K562 (cell line): Measurements from ENCODE around the gene PLA2G2E. TPM values are rescaled to one million over a fixed set of nuclear protein-coding genes. Genes with fewer than 3 reads are reported as not detected.

ENCODE experiments used
- ARID2 ChIP-seq: fragments of 450-650 bp; IDR thresholded peaks from 2 replicates; pipeline ENCODE4 v1.6.1; 2017; ENCODE audit warnings: antibody characterized with exemption, mild to moderate bottlenecking
- CC2D1A ChIP-seq: fragments of 450-650 bp; IDR thresholded peaks from 2 replicates; pipeline ENCODE4 v1.6.1; 2017; ENCODE audit warnings: mild to moderate bottlenecking
- COPS2 ChIP-seq: fragments of 450-650 bp; conservative IDR thresholded peaks from 2 replicates; pipeline ENCODE4 v1.6.1; 2016; ENCODE audit warnings: mild to moderate bottlenecking, moderate library complexity
- EGR1 ChIP-seq: fragments of 450-650 bp; conservative IDR thresholded peaks from 2 replicates; pipeline ENCODE4 v1.6.1; 2017; ENCODE audit warnings: mild to moderate bottlenecking
- KLF1 ChIP-seq: fragments of 450-650 bp; IDR thresholded peaks from 2 replicates; pipeline ENCODE4 v1.6.1; 2016; ENCODE audit warnings: missing genetic modification characterization, missing compliant biosample characterization
- KLF16 ChIP-seq: IDR thresholded peaks from 2 replicates; pipeline ENCODE4 v1.6.1; 2016; ENCODE audit warnings: antibody characterized with exemption
- MAFF ChIP-seq: IDR thresholded peaks from 2 replicates; pipeline ENCODE4 v1.6.1; 2012; ENCODE audit warnings: low read length, improper control_type of control experiment
- RB1 ChIP-seq: fragments of 450-650 bp; IDR thresholded peaks from 2 replicates; pipeline ENCODE4 v1.6.1; 2017; ENCODE audit warnings: low read depth, mild to moderate bottlenecking
- RBM34 ChIP-seq: fragments of 200-400 bp; formaldehyde crosslinking; IDR thresholded peaks from 2 replicates; pipeline ENCODE4 v1.6.1; 2018; ENCODE audit warnings: low read length, borderline replicate concordance; ENCODE audit not compliant: insufficient read depth
- SMAD3 ChIP-seq: fragments of 450-650 bp; formaldehyde crosslinking; conservative IDR thresholded peaks from 2 replicates; pipeline ENCODE4 v1.4.0; 2020; ENCODE audit warnings: mild to moderate bottlenecking
- SMC3 ChIP-seq: conservative IDR thresholded peaks from 2 replicates; pipeline ENCODE4 v1.6.1; 2011; ENCODE audit warnings: low read depth, low read length, improper control_type of control experiment; ENCODE audit not compliant: insufficient read depth
- STAG1 ChIP-seq: sonication (generic); formaldehyde crosslinking; IDR thresholded peaks from 2 replicates; pipeline ENCODE4 v1.5.0; 2020; ENCODE audit warnings: missing genetic modification reagents, borderline replicate concordance
- XRCC5 ChIP-seq: fragments of 200-400 bp; formaldehyde crosslinking; IDR thresholded peaks from 2 replicates; pipeline ENCODE4 v1.6.1; 2017; ENCODE audit warnings: low read depth, mild to moderate bottlenecking, low read length
- YY1 ChIP-seq, 3 experiments: IDR thresholded peaks; 2 replicates each; pipeline ENCODE4 v1.6.1; 2011; ENCODE audit warnings: low read length in 2 of 3, mild to moderate bottlenecking in 2 of 3, moderate library complexity in 2 of 3, borderline replicate concordance in 1 of 3, control low read depth in 1 of 3, low read depth in 1 of 3; ENCODE audit not compliant: insufficient read depth in 3 of 3, insufficient replicate concordance in 2 of 3, control insufficient read depth in 1 of 3, insufficient read length in 1 of 3; ENCODE audit errors: extremely low read depth in 1 of 3
- ZC3H11A ChIP-seq: IDR thresholded peaks from 2 replicates; pipeline ENCODE4 v1.6.1; 2012; ENCODE audit warnings: low read depth, low read length, improper control_type of control experiment
- ZNF384 ChIP-seq: IDR thresholded peaks from 2 replicates; pipeline ENCODE4 v1.6.1; 2012; ENCODE audit warnings: low read depth, low read length, improper control_type of control experiment
- ZNF589 ChIP-seq: fragments of 200-800 bp; sonication (Bioruptor generic); IDR thresholded peaks from 2 replicates; pipeline ENCODE4 v1.6.1; 2016; ENCODE audit warnings: low read depth, missing genetic modification characterization, missing compliant biosample characterization
- polyA plus RNA-seq, 8 experiments: library from polyadenylated mRNA; depleted of rRNA in 4 of 8; stranded (reverse) in 5 of 8; unstranded in 3 of 8; fragments of >200 nt; fragmentation: Nextera tagmentation in 2 of 8; fragmentation: Illumina TruSeq in 1 of 8; extraction: Ambion mirVana in 2 of 8; extraction: Trizol in 1 of 8; gene quantifications; 2 replicates each; pipeline versions ENCODE4 v1.2.1 to v1.2.3, GENCODE V29; 2011 to 2014; ENCODE audit warnings: inconsistent platforms in 1 of 8, missing spikeins in 1 of 8
- total RNA-seq, 7 experiments: library from RNA; depleted of rRNA in 6 of 7; stranded (reverse); fragments of >200 nt in 6 of 7; fragmentation: Illumina TruSeq in 2 of 7; extraction: Trizol in 2 of 7; gene quantifications; 2 replicates each; pipeline versions ENCODE4 v1.2.1 to v1.2.3, GENCODE V29; 2011 to 2021; ENCODE audit warnings: low replicate concordance in 1 of 7
- TF ChIP-seq, protein P1 (sequence below): IDR thresholded peaks from 2 replicates; pipeline ENCODE4 v1.6.1; 2016; ENCODE audit warnings: missing genetic modification characterization, missing compliant biosample characterization
- TF ChIP-seq, protein P2 (sequence below): fragments of 450-650 bp; formaldehyde crosslinking; IDR thresholded peaks from 2 replicates; pipeline ENCODE4 v1.4.0; 2020; ENCODE audit warnings: mild to moderate bottlenecking, moderate library complexity
- TF ChIP-seq, protein P3 (sequence below), 2 experiments: fragments of 200-800 bp in 1 of 2; sonication (Bioruptor generic) in 1 of 2; sonication (generic) in 1 of 2; formaldehyde crosslinking in 1 of 2; IDR thresholded peaks in 1 of 2; conservative IDR thresholded peaks in 1 of 2; 2 replicates each; pipeline versions ENCODE4 v1.5.0 to v1.6.1; 2016 to 2020; ENCODE audit warnings: missing compliant biosample characterization in 1 of 2, missing genetic modification characterization in 1 of 2, missing genetic modification reagents in 1 of 2
- TF ChIP-seq, protein P4 (sequence below): fragments of 250-450 bp; sonication (Bioruptor Pico); IDR thresholded peaks from 2 replicates; pipeline ENCODE4 v1.8.0; 2022; ENCODE audit warnings: inconsistent platforms, mild to moderate bottlenecking, moderate library complexity, borderline replicate concordance

Gene PLA2G2E
- total and polyA plus RNA-seq, 9 of the 15 experiments (the other 6 are each of a cell fraction or from before 2014, with no cell fraction given) = not detected

DNA sequence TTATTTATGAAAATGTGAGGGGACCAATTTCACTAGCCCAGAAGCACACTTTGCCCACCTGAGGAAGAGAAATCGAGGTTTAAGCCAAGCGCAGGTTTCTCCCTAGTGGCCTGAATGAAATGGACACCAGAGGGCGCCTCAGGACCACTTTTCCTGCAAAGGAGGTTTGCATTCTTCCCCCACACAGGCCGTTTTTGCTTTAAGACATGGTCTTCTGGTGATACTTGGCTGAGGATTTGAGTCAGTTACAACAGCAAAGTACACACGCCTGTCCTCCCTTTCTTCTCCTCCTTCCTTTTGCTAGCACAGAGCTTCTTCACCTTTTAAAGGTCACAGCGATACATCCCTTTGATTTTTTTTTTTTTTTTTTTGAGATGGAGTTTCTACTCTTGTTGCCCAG lies 5.4 kb downstream of the PLA2G2E start (continued):
- TF ChIP-seq, protein P1, sequence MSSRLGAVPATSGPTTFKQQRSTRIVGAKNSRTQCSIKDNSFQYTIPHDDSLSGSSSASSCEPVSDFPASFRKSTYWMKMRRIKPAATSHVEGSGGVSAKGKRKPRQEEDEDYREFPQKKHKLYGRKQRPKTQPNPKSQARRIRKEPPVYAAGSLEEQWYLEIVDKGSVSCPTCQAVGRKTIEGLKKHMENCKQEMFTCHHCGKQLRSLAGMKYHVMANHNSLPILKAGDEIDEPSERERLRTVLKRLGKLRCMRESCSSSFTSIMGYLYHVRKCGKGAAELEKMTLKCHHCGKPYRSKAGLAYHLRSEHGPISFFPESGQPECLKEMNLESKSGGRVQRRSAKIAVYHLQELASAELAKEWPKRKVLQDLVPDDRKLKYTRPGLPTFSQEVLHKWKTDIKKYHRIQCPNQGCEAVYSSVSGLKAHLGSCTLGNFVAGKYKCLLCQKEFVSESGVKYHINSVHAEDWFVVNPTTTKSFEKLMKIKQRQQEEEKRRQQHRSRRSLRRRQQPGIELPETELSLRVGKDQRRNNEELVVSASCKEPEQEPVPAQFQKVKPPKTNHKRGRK (tag) = peak; percentile 37; the same call in 1 of the 2 replicates
- TF ChIP-seq KLF1 (tag) (no peak), ZNF384 (0 out of 2 replicates have a peak, but pooled peaks have one; percentile 54), RBM34 (no peak), ARID2 (peak; percentile 66; the same call in 1 of the 2 replicates), XRCC5 (0 out of 2 replicates have a peak, but pooled peaks have one; percentile 55), MAFF (no peak), COPS2 (no peak), KLF16 (0 out of 2 replicates have a peak, but pooled peaks have one; percentile 26), EGR1 (0 out of 2 replicates have a peak, but pooled peaks have one; percentile 8), ZNF589 (CRISPR knock-in tag) (no peak), ZC3H11A (no peak), SMAD3 (CRISPR knock-in tag) (no peak), SMC3 (peak; percentile 98), CC2D1A (peak; percentile 64; the same call in 1 of the 2 replicates), STAG1 (CRISPR knock-in tag) (peak; percentile 72; the same call in 1 of the 2 replicates), RB1 (peak; percentile 31; the same call in 1 of the 2 replicates), YY1 (IDR thresholded peaks at IDR 0.05; ENCODE audit: borderline replicate concordance in 1 of 3, control insufficient read depth in 1 of 3, extremely low read depth in 1 of 3, insufficient read depth in 3 of 3, insufficient read length in 1 of 3, insufficient replicate concordance in 2 of 3, low read depth in 1 of 3, low read length in 2 of 3) (peak in 1 of 3 experiments; percentile 7)
- TF ChIP-seq, protein P2, sequence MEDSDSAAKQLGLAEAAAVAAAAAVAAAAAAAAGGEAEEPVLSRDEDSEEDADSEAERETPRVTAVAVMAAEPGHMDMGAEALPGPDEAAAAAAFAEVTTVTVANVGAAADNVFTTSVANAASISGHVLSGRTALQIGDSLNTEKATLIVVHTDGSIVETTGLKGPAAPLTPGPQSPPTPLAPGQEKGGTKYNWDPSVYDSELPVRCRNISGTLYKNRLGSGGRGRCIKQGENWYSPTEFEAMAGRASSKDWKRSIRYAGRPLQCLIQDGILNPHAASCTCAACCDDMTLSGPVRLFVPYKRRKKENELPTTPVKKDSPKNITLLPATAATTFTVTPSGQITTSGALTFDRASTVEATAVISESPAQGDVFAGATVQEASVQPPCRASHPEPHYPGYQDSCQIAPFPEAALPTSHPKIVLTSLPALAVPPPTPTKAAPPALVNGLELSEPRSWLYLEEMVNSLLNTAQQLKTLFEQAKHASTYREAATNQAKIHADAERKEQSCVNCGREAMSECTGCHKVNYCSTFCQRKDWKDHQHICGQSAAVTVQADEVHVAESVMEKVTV (CRISPR knock-in tag) = peak; percentile 96
- TF ChIP-seq, protein P3, sequence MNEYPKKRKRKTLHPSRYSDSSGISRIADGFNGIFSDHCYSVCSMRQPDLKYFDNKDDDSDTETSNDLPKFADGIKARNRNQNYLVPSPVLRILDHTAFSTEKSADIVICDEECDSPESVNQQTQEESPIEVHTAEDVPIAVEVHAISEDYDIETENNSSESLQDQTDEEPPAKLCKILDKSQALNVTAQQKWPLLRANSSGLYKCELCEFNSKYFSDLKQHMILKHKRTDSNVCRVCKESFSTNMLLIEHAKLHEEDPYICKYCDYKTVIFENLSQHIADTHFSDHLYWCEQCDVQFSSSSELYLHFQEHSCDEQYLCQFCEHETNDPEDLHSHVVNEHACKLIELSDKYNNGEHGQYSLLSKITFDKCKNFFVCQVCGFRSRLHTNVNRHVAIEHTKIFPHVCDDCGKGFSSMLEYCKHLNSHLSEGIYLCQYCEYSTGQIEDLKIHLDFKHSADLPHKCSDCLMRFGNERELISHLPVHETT (CRISPR knock-in tag; conservative IDR thresholded peaks at IDR 0.05 in 1 of 2, IDR thresholded peaks at IDR 0.05 in 1 of 2) = no peak
- TF ChIP-seq, protein P4, sequence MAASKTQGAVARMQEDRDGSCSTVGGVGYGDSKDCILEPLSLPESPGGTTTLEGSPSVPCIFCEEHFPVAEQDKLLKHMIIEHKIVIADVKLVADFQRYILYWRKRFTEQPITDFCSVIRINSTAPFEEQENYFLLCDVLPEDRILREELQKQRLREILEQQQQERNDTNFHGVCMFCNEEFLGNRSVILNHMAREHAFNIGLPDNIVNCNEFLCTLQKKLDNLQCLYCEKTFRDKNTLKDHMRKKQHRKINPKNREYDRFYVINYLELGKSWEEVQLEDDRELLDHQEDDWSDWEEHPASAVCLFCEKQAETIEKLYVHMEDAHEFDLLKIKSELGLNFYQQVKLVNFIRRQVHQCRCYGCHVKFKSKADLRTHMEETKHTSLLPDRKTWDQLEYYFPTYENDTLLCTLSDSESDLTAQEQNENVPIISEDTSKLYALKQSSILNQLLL (CRISPR knock-in tag) = no peak
